ENCODE results near the gene BCL11A. TPM values are rescaled to one million over a fixed set of nuclear protein-coding genes. Genes with fewer than 3 reads are reported as not detected.

The BCL11A gene
- total RNA-seq, 1 donor from 2014 or later, result 4.4 TPM

- TF ChIP-seq CTCF (conservative IDR thresholded peaks at IDR 0.05; ENCODE audit: low read depth, low read length), result no peak
Measured at GRCh38 chr2:60459851-60460250, 93.6 kb downstream of the BCL11A start.

DNA sequence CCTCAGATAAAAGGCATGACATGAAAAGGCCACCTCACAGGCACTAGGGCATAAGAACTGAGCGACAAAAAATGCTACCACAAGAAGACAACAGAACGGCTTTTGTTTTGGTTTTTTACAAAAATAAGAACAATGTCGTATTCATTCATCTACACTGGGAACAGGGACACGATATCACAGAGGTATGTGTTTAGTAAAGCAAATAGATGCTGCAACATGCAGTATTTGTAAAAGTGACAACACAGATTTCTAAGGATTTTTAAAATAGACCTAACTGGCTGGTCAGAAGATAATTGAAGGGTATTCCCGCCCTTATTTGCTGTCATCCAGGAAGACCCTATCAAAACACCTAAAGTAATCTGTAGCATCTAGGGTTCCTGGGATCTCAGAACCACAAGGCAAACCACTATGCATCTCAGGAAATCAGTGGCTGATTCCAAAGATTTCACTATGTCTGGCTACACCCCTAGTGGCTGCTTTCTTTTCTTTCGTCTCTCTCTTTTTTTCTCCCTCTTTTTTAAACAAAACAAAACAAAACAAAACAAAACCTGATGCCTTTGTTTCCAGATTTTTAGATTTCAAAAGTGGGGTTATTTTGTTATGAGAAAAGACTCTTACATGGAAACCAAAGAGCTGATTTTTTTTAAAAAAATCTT, 97.2 kb downstream of the BCL11A start:
- peak; percentile 28 for TF ChIP-seq CTCF (conservative IDR thresholded peaks at IDR 0.05; ENCODE audit: low read depth, low read length)
- DNase-seq (ENCODE audit: low read depth), result no peak
- H3K4me3 ChIP-seq (ENCODE audit: low read depth, low read length), result no peak overlapping the region

More at GRCh38 chr2:60459851-60460250, 93.6 kb downstream of the BCL11A start:
- no peak for DNase-seq (ENCODE audit: low read depth)
- no peak overlapping the region for H3K4me3 ChIP-seq (ENCODE audit: low read depth, low read length)

GRCh38 chr2:60453872-60454271, 99.6 kb downstream of the BCL11A start:
- no peak for TF ChIP-seq CTCF (conservative IDR thresholded peaks at IDR 0.05; ENCODE audit: low read depth, low read length)
- H3K4me3 ChIP-seq (ENCODE audit: low read depth, low read length), result no peak overlapping the region
- no peak for DNase-seq (ENCODE audit: low read depth)

DNA sequence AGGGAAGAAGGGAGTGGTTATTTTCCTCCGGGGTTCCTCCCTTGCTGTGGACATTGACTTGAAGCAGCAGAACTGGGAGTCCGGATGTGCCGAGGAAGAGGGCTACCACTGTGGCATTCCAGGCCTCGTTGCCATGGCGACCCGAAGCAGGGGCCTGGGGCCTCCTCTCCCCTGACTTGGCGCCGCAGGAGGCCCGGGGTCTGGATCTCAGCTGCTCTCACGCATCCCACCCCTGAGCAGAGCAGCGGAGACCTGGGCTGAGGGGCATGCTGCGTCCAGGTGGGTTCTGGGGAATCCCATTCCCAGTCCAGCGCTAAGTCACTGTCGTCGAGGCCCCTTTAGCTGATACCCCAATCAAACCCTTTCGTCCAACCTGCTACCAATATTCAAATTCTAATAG, 100.2 kb downstream of the BCL11A start:
- DNase-seq (ENCODE audit: low read depth), result no peak
- no peak overlapping the region for H3K4me3 ChIP-seq (ENCODE audit: low read depth, low read length)
- TF ChIP-seq CTCF (conservative IDR thresholded peaks at IDR 0.05; ENCODE audit: low read depth, low read length), result no peak

DNA sequence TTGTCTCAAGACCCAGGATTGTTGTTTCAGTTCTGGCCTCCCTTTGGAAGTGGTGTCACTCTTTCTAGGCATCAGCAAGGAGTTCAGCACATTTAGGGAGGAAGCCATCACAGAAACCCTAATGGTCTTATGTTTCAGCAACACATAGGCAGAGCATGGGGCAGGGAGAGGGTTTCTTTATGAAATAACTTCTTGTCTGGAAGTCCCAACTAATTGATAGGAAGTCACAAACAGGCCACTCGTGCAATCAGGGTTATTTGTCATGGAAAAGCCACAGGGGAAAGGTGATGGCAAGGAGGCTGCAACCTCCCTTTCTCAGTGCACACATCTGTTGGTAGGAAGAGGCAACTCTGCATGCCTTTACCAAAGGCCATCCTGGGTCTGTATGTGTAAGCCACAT, 103.0 kb downstream of the BCL11A start:
- no peak overlapping the region for H3K4me3 ChIP-seq (ENCODE audit: low read depth, low read length)
- no peak for TF ChIP-seq CTCF (conservative IDR thresholded peaks at IDR 0.05; ENCODE audit: low read depth, low read length)
- DNase-seq (ENCODE audit: low read depth), result no peak

- no peak for TF ChIP-seq CTCF (conservative IDR thresholded peaks at IDR 0.05; ENCODE audit: low read depth, low read length)
- DNase-seq (ENCODE audit: low read depth), result no peak
- H3K4me3 ChIP-seq (ENCODE audit: low read depth, low read length), result no peak overlapping the region
Measured at GRCh38 chr2:60447943-60448342, 105.5 kb downstream of the BCL11A start.

Measured in epithelial cell of proximal tubule (primary cell).